Left ventricle myocardium inferior (tissue), 1 donor: Measurements from ENCODE around the gene APPBP2. TPM values are rescaled to one million over a fixed set of nuclear protein-coding genes. Genes with fewer than 3 reads are reported as not detected.

Source experiments
- DNase-seq: peaks from one replicate; pipeline ENCODE4 v3.0.0-alpha.2; 2020
- H3K27ac ChIP-seq: fragments of 200-600 bp; replicated peaks from 2 replicates; pipeline ENCODE4 v1.8.0; 2021
- H3K27me3 ChIP-seq: fragments of 200-600 bp; 2 replicates; pipeline ENCODE4 v1.8.0; 2021; ENCODE audit warnings: low read depth
- H3K36me3 ChIP-seq: fragments of 200-600 bp; 2 replicates; pipeline ENCODE4 v1.8.0; 2021
- H3K4me1 ChIP-seq: fragments of 200-600 bp; 2 replicates; pipeline ENCODE4 v1.8.0; 2021
- H3K4me3 ChIP-seq: fragments of 200-600 bp; 2 replicates; pipeline ENCODE4 v1.8.0; 2021; ENCODE audit warnings: mild to moderate bottlenecking, moderate library complexity
- H3K9me3 ChIP-seq: fragments of 200-600 bp; replicated peaks from 2 replicates; pipeline ENCODE4 v1.8.0; 2021
- intact Hi-C: fragments of 100-400 bp; cut with micrococcal nuclease; formaldehyde crosslinking; loops from one replicate; pipeline ENCODE4 v1.11.0; 2022
- total RNA-seq: library from RNA; stranded (reverse); fragmentation: NEBNext Ultra II Directional; extraction: Animal tissue kit (Norgen Biotek cat#: 25700); gene quantifications from one replicate; pipeline ENCODE4 v1.2.1, GENCODE V29; 2021
- TF ChIP-seq, protein P1 (sequence below): fragments of 200-600 bp; IDR thresholded peaks from 2 replicates; pipeline ENCODE4 v1.8.0; 2021; ENCODE audit warnings: antibody characterized with exemption, mild to moderate bottlenecking, borderline replicate concordance
- donor health status: DM: no; HTN: yes; CAD: no; lungs with severe emphysema.

Gene APPBP2
- total RNA-seq, 1 donor from 2014 or later = 16.6 TPM

DNA sequence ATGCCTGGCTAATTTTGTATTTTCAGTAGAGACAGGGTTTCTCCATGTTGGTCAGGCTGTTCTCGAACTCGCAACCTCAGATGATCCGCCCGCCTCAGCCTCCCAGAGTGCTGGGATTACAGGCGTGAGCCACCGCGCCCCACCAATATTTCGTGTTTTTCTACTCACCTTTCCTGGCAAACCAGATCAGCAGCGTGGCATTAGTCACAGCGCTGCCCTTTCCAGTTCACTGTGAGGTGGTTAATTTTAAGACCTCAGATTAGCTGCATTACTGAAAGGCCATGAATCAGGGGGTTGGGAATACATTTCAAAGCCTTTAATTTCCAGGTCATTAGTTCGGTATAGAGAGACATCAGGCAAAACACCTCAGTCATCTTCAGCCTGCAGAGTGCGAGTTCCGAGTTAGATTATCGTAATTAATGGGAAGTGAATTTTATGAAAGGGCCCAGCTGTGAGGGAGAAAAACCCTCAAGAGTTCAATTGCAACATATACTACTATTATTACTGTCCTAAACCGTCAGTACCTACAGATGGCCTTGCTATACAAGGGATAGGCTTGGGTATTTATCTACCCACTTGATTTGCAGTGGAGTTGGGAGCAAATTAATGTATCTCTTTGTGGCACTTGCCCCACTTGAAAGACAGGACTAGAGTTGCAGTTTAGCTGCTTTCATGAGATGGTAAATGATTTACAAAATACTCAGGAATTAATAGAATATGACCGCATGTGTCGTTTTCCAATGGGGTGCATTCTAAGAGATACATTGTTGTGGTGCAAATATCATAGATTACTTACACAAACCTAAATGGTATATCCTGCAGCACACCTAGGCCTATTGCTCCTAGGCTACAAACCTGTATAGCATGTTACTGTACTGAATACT is 132.0 kb downstream of the APPBP2 start:
- Histone ChIP-seq H3K27me3 (no peaks in the 10 kb centered on the region), H3K9me3 (no peaks in the 10 kb centered on the region), H3K36me3 (no peaks in the 10 kb centered on the region), H3K4me1 (peaks cover 40% of the 10 kb centered on the region), H3K27ac (no peak overlapping the region), H3K4me3 (no peak overlapping the region)
- DNase-seq = no peak
- TF ChIP-seq, protein P1, sequence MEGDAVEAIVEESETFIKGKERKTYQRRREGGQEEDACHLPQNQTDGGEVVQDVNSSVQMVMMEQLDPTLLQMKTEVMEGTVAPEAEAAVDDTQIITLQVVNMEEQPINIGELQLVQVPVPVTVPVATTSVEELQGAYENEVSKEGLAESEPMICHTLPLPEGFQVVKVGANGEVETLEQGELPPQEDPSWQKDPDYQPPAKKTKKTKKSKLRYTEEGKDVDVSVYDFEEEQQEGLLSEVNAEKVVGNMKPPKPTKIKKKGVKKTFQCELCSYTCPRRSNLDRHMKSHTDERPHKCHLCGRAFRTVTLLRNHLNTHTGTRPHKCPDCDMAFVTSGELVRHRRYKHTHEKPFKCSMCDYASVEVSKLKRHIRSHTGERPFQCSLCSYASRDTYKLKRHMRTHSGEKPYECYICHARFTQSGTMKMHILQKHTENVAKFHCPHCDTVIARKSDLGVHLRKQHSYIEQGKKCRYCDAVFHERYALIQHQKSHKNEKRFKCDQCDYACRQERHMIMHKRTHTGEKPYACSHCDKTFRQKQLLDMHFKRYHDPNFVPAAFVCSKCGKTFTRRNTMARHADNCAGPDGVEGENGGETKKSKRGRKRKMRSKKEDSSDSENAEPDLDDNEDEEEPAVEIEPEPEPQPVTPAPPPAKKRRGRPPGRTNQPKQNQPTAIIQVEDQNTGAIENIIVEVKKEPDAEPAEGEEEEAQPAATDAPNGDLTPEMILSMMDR = no peak
- intact Hi-C loops = no loop called here

Other genes with a start within 250 kb of the APPBP2 start
- gene USP32, start 134.1 kb downstream of the APPBP2 start, total RNA-seq = 22.8 TPM
- not detected for gene CHCT1, start 103.8 kb downstream of the APPBP2 start, total RNA-seq
- gene PPM1D, start 74.0 kb upstream of the APPBP2 start, total RNA-seq = 6.8 TPM
- 16.5 TPM for gene BCAS3, start 151.6 kb upstream of the APPBP2 start, total RNA-seq